NK-92 treated with Interleukin-12 subunit alpha and Interleukin-12 subunit beta, amount 100 ng/mL, for 24 hours (cell line): ENCODE results near the gene TAAR5.
"Not testable (repeated sequence)": the region's sequence is repeated elsewhere in the genome, so short reads cannot be mapped to it uniquely, and the experiment has no call there.

ENCODE experiments used
- DNase-seq: peaks from one replicate; lab custom pipeline; 2025; lab: John Stamatoyannopoulos, UW

TAAR5 gene

GRCh38 chr6:132589454-132589853, at the start of gene TAAR5:
Gene TAAR5 (minus strand): TSS chr6:132589741. CDS start chr6:132589686, 55 bp downstream.
- no peak for DNase-seq

- DNase-seq, result not testable (repeated sequence)
These were observed 47.6 kb upstream of the TAAR5 start for GRCh38 chr6:132637135-132637534.

- DNase-seq, result not testable (repeated sequence)
These were observed 46.4 kb upstream of the TAAR5 start for GRCh38 chr6:132635906-132636305.

GRCh38 chr6:132635288-132635687, 45.7 kb upstream of the TAAR5 start:
- not testable (repeated sequence) for DNase-seq

GRCh38 chr6:132634796-132635195, 45.3 kb upstream of the TAAR5 start:
- DNase-seq, result no peak

GRCh38 chr6:132633362-132633761, 43.8 kb upstream of the TAAR5 start:
- no peak for DNase-seq

GRCh38 chr6:132624175-132624574, 34.6 kb upstream of the TAAR5 start, which contains the start of gene TAAR2:
Gene TAAR2 (minus strand): TSS chr6:132624275. CDS start chr6:132624275, 0 bp downstream.
- DNase-seq, result no peak

GRCh38 chr6:132623106-132623845, 33.7 kb upstream of the TAAR5 start:
- no peak for DNase-seq

- no peak for DNase-seq
These were observed 27.1 kb upstream of the TAAR5 start for GRCh38 chr6:132616677-132617076.

GRCh38 chr6:132614554-132614953, 25.0 kb upstream of the TAAR5 start:
- no peak for DNase-seq

GRCh38 chr6:132612449-132613108, 23.0 kb upstream of the TAAR5 start:
- peak; percentile 17 for DNase-seq

- DNase-seq, result no peak
These were observed 22.1 kb upstream of the TAAR5 start for GRCh38 chr6:132611616-132612015.

- DNase-seq, result no peak
These were observed 18.1 kb upstream of the TAAR5 start for GRCh38 chr6:132607544-132608233.

- no peak for DNase-seq
These were observed 15.2 kb upstream of the TAAR5 start for GRCh38 chr6:132604635-132605152.

GRCh38 chr6:132600900-132601299, 11.4 kb upstream of the TAAR5 start:
- DNase-seq, result not testable (repeated sequence)

- no peak for DNase-seq
These were observed 8.9 kb upstream of the TAAR5 start for GRCh38 chr6:132598473-132598872.

GRCh38 chr6:132596201-132596600, 6.7 kb upstream of the TAAR5 start:
- no peak for DNase-seq

GRCh38 chr6:132592855-132593254, 3.3 kb upstream of the TAAR5 start:
- DNase-seq, result no peak

GRCh38 chr6:132590362-132590761, 821 bp upstream of the TAAR5 start:
- DNase-seq, result no peak

GRCh38 chr6:132587424-132587823, 2.1 kb downstream of the TAAR5 start:
- DNase-seq, result no peak

- DNase-seq, result no peak
These were observed 4.8 kb downstream of the TAAR5 start for GRCh38 chr6:132584698-132585097.

- DNase-seq, result no peak
These were observed 17.8 kb downstream of the TAAR5 start for GRCh38 chr6:132571774-132572173.
